Mucosa of rectum (tissue), 2 donors: ENCODE results near the gene PI4K2A.
"Not testable (repeated sequence)": the region's sequence is repeated elsewhere in the genome, so short reads cannot be mapped to it uniquely, and the experiment has no call there.

Experiments
- H3K27ac ChIP-seq, 2 donors: one replicate each; pipeline ENCODE4 v1.7.0; 2013; ENCODE audit warnings: inconsistent platforms in 2 of 2, low read depth in 2 of 2, low read length in 2 of 2
- H3K27me3 ChIP-seq, 2 donors: one replicate each; pipeline ENCODE4 v1.7.0; 2013; ENCODE audit warnings: low read length in 2 of 2; ENCODE audit not compliant: control insufficient read depth in 2 of 2, insufficient read depth in 2 of 2
- H3K36me3 ChIP-seq, 2 donors: one replicate each; pipeline ENCODE4 v1.7.0; 2013; ENCODE audit warnings: low read length in 2 of 2; ENCODE audit not compliant: control insufficient read depth in 2 of 2, insufficient read depth in 2 of 2
- H3K4me1 ChIP-seq, 2 donors: one replicate each; pipeline ENCODE4 v1.7.0; 2013; ENCODE audit warnings: low read length in 2 of 2, mild to moderate bottlenecking in 1 of 2; ENCODE audit not compliant: control insufficient read depth in 2 of 2, insufficient read depth in 2 of 2
- H3K4me3 ChIP-seq, 2 donors: one replicate each; pipeline ENCODE4 v1.7.0; 2013; ENCODE audit warnings: low read length in 2 of 2
- H3K9ac ChIP-seq, 2 donors: one replicate each; pipeline ENCODE4 v1.7.0; 2013; ENCODE audit warnings: low read length in 2 of 2, low read depth in 1 of 2, mild to moderate bottlenecking in 1 of 2
- H3K9me3 ChIP-seq, 2 donors: one replicate each; pipeline ENCODE4 v1.7.0; 2013; ENCODE audit warnings: low read length in 2 of 2; ENCODE audit not compliant: control insufficient read depth in 2 of 2
- donor health status: healthy.
- donor health status: Normal muscosa, but diverticular disease.

The PI4K2A gene

DNA sequence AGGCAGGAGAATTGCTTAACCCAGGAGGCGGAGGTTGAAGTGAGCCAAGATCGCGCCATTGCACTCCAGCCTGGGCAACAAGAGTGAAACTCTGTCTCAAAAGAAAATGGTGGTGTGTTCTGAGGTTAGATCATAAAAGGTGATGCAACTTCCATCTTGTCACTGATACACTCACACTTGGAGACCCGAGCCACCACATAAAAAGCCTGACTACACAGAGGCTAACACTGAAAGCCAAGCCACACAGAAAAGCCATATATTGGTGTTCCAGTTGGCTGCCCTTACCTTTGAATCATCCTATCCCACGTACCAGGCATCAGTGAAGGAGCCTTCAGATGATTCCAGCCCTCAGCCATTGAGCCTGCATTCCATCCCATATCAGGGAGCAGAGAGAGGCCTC lies 11.2 kb upstream of the PI4K2A start:
- H3K36me3 ChIP-seq, result no peaks in the 10 kb centered on the region
- no peak overlapping the region for H3K27ac ChIP-seq
- H3K9me3 ChIP-seq, result no peaks in the 10 kb centered on the region
- peaks cover 3 to 8% of the 10 kb centered on the region in 2 donors for H3K4me1 ChIP-seq
- H3K4me3 ChIP-seq, result no peak overlapping the region
- no peak overlapping the region for H3K9ac ChIP-seq
- H3K27me3 ChIP-seq, result no peaks in the 10 kb centered on the region

- Histone ChIP-seq H3K4me1 (peaks cover 3 to 8% of the 10 kb centered on the region in 2 donors), H3K27ac (no peak overlapping the region), H3K9me3 (no peaks in the 10 kb centered on the region), H3K36me3 (no peaks in the 10 kb centered on the region), H3K27me3 (no peaks in the 10 kb centered on the region), H3K4me3 (no peak overlapping the region), H3K9ac (no peak overlapping the region)
These were observed 9.4 kb upstream of the PI4K2A start for GRCh38 chr10:97631098-97631497.

DNA sequence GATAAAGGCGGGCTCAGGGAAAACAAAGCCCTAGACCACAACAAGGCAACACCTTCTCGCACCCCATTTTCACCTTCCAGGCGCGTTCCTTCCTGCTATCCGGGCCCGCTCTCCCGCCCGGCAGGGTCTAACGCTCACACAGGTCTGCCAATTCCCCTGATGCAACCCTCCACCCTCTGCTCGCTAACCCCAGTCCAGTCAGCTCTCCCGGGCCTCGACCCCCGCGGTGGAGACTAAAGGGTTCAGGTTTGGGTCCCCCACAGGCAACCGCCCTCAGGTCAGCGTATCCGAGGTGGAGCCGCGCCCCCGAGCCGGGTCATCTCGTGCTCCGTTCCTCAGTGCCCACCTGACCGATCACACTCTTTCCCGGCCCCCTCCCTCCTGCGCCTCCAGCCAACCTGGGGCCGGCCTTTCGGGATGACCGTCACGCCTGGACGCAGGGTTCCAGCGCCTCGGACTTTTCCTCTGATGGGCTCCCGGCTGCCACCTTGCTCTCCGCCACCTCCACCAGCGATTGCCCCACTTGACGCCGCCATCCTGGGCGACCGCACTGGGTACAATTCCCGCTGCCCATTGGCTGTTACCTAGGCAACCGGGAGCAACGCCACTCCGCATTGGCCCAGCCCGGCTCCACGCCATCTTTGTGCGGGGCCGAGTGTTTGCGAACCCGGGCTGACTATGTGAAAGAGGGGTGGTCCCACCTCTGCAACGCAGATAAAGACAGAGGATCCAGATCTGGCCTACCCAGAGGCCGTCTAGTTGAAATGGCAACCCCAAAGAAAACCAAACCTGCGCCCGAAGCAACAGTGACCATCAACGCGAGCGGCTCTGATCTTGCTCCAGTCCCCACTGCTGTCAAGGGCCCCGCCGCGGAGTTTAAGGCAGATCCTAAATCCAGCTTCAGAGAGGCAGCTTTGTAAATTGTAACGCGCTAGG lies 7.3 kb upstream of the PI4K2A start, which contains the start of gene MORN4:
Gene MORN4, minus strand, starts transcription at position 552 of the 936 bp plus-strand sequence. CDS start 13,847 bp downstream, outside the sequence.
- H3K27me3 ChIP-seq, result no peaks in the 10 kb centered on the region
- H3K4me1 ChIP-seq, result peaks cover 3 to 8% of the 10 kb centered on the region in 2 donors
- H3K4me3 ChIP-seq, result peak within 1 kb of the TSS; percentile 84
- no peaks in the 10 kb centered on the region for H3K9me3 ChIP-seq
- peak within 1 kb of the TSS; percentile 52 to 71 for H3K9ac ChIP-seq
- peak within 1 kb of the TSS in 1 of 2 donors; percentile 32 for H3K27ac ChIP-seq
- H3K36me3 ChIP-seq, result no peaks in the 10 kb centered on the region

DNA sequence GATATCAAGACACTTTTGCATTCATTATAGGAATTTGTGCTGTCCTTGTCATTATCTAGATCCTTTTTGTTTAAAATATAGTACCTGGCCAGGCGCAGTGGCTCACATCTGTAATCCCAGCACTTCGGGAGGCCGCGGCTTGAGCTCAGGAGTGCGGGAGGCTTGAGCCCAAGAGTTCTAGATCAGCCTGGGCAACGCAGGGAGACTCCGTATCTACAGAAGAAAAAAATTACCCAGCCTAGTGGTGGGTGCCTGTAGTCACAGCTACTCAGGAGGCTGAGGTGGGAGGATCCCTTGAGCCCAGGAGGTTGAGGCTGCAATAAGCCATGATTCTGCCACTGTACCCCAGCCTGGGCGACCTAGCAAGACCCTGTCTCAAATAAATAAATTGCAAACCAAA lies 6.5 kb upstream of the PI4K2A start:
- Histone ChIP-seq H3K27ac (peak overlapping the region in 1 of 2 donors; percentile 32), H3K4me3 (peak overlapping the region; percentile 84)

GRCh38 chr10:97635577-97635976 lies 4.9 kb upstream of the PI4K2A start:
- Histone ChIP-seq H3K9me3 (no peaks in the 10 kb centered on the region), H3K4me3 (no peak overlapping the region)

More for the DNA sequence above, 6.5 kb upstream of the PI4K2A start:
- H3K27me3 ChIP-seq, result no peaks in the 10 kb centered on the region
- no peaks in the 10 kb centered on the region for H3K36me3 ChIP-seq
- no peaks in the 10 kb centered on the region for H3K9me3 ChIP-seq
- peak overlapping the region; percentile 49 to 71 for H3K9ac ChIP-seq
- H3K4me1 ChIP-seq, result peaks cover 3 to 8% of the 10 kb centered on the region in 2 donors

DNA sequence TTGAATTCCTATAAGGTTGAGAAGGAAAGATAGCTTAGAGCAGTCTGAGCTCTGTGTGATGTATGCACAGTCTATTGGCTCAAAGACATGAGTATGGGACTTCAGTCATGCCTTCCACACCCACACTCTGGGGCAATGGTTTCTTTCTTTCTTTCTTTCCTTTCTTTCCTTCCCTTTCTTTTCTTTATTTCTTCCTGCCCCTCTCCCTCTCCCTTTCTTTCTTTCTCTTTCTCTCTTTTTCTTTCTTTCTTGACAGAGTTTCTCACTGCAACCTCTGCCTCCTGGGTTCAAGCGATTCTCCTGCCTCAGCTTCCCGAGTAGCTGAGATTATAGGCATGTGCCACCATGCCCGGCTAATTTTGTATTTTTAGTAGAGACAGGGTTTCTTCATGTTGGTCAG lies 1.4 kb upstream of the PI4K2A start:
- H3K27ac ChIP-seq, H3K27me3 ChIP-seq, H3K9ac ChIP-seq, H3K4me1 ChIP-seq, H3K9me3 ChIP-seq, H3K36me3 ChIP-seq, H3K4me3 ChIP-seq: not testable (repeated sequence)

More at GRCh38 chr10:97635577-97635976, 4.9 kb upstream of the PI4K2A start:
- Histone ChIP-seq H3K4me1 (peaks cover 3 to 8% of the 10 kb centered on the region in 2 donors), H3K27ac (no peak overlapping the region), H3K27me3 (no peaks in the 10 kb centered on the region), H3K36me3 (no peaks in the 10 kb centered on the region), H3K9ac (no peak overlapping the region)

DNA sequence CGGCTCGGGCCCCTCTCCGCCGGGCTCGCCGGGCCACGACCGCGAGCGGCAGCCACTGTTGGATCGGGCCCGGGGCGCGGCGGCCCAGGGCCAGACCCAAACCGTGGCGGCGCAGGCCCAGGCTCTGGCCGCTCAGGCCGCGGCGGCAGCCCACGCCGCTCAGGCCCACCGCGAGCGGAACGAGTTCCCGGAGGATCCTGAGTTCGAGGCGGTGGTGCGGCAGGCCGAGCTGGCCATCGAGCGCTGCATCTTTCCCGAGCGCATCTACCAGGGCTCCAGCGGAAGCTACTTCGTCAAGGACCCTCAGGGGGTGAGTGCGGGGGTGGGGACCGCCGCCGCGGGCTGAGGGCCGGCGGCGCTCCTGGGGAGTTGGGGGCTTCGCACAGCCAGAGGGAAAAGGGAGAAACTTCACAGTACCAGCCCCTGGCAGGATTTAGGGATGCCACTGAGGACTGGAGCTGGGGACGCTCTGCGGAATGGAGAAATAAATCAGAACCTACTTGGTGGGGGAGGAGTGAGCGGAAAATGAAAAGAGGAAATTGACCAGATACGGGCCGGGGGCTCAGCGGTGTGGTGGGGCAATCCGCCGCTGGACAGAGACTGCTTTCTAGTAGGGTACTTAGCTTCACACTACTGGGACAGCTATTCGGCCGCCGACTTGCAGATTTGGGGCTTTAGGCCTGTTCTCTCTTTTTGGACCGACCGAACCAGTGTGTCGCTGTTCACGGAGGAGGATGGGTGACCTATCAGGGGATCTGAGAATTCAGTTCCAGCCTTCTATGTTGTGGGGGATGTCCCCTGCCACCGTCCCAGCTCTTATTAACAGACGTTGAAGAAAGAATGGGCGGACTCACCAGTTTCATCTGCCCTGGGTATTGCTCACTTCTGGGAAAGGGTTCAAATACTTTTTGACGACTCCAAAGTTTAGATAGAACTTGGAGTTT lies 669 bp downstream of the PI4K2A start:
- Histone ChIP-seq H3K4me3 (peak overlapping the region; percentile 80 to 82), H3K27ac (peak overlapping the region; percentile 77 to 78), H3K36me3 (no peaks in the 10 kb centered on the region), H3K9ac (peak overlapping the region; percentile 80 to 89), H3K4me1 (peaks cover 7 to 8% of the 10 kb centered on the region in 2 donors), H3K9me3 (no peaks in the 10 kb centered on the region), H3K27me3 (no peaks in the 10 kb centered on the region)

DNA sequence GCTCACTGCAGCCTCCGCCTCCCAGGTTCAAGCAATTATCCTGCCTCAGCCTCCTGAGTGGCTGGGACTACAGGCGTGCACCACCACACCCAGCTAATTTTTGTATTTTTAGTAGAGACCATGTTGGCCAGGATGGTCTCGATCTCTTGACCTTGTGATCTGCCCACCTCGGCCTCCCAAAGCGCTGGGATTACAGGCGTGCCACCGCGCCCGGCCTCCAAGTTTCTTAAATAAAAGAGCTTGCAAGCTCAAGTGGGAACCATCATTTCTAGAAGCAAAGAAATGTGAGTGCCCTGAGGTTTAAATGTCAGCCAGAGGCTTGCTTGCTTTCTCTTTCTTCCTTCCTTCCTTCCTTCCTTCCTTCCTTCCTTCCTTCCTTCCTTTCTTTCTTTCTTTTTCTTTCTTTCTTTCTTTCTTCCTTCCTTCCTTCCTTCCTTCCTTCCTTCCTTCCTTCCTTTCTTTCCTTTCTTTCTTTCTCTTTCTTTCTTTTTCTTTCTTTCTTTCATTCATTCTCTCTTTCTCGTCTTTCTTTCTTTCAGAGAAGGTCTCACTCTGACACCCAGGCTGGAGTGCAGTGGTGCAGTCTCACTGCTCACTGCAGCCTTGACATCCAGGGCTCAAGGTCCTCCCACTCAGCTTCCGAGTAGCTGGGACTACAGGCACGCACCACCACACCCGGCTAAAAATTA lies 2.1 kb downstream of the PI4K2A start:
- not testable (repeated sequence) for H3K27me3 ChIP-seq, H3K9ac ChIP-seq, H3K4me3 ChIP-seq

GRCh38 chr10:97643441-97643985 lies 3.0 kb downstream of the PI4K2A start:
- Histone ChIP-seq H3K4me1 (peaks cover 7 to 8% of the 10 kb centered on the region in 2 donors), H3K9ac (no peak overlapping the region), H3K4me3 (no peak overlapping the region), H3K27ac (no peak overlapping the region), H3K36me3 (peaks cover 0 to 2% of the 10 kb centered on the region in 2 donors), H3K27me3 (no peaks in the 10 kb centered on the region), H3K9me3 (no peaks in the 10 kb centered on the region)

More for the DNA sequence above, 2.1 kb downstream of the PI4K2A start:
- H3K36me3 ChIP-seq, H3K27ac ChIP-seq, H3K9me3 ChIP-seq, H3K4me1 ChIP-seq: not testable (repeated sequence)
